Liver (tissue), 9 donors: ENCODE results near the gene CPS1. TPM values are rescaled to one million over a fixed set of nuclear protein-coding genes. Genes with fewer than 3 reads are reported as not detected.
A peak's percentile ranks its signal among the peaks of the same experiment; 100 is the strongest.

Source experiments
- DNase-seq: peaks from one replicate; pipeline ENCODE4 v3.0.0-alpha.2; 2017; ENCODE audit warnings: low spot score
- H3K27ac ChIP-seq, 2 donors: one replicate each; pipeline ENCODE4 v1.7.0; 2013; ENCODE audit warnings: inconsistent platforms in 2 of 2, low read length in 2 of 2, control low read depth in 1 of 2, low read depth in 1 of 2, mild to moderate bottlenecking in 1 of 2
- H3K27me3 ChIP-seq, 4 donors: one replicate each; pipeline versions ENCODE4 v1.6.1 to v1.7.0; 2013; ENCODE audit warnings: low read length in 3 of 4, inconsistent platforms in 1 of 4, mild to moderate bottlenecking in 1 of 4, moderate library complexity in 1 of 4; ENCODE audit not compliant: control insufficient read depth in 4 of 4, insufficient read depth in 4 of 4
- H3K36me3 ChIP-seq, 4 donors: one replicate each; pipeline versions ENCODE4 v1.6.1 to v1.7.0; 2013; ENCODE audit warnings: low read length in 3 of 4, mild to moderate bottlenecking in 3 of 4, low read depth in 1 of 4, moderate library complexity in 1 of 4; ENCODE audit not compliant: control insufficient read depth in 4 of 4, insufficient read depth in 3 of 4
- H3K4me1 ChIP-seq, 4 donors: one replicate each; pipeline versions ENCODE4 v1.6.1 to v1.7.0; 2013; ENCODE audit warnings: low read length in 3 of 4, mild to moderate bottlenecking in 3 of 4, moderate library complexity in 1 of 4; ENCODE audit not compliant: control insufficient read depth in 4 of 4, insufficient read depth in 4 of 4
- H3K4me3 ChIP-seq, 3 donors: one replicate each; pipeline versions ENCODE4 v1.6.1 to v1.7.0; 2013; ENCODE audit warnings: low read length in 3 of 3, control low read depth in 1 of 3, low read depth in 1 of 3, mild to moderate bottlenecking in 1 of 3
- H3K9ac ChIP-seq, 2 donors: one replicate each; pipeline ENCODE4 v1.7.0; 2013; ENCODE audit warnings: low read length in 2 of 2, mild to moderate bottlenecking in 2 of 2, moderate library complexity in 2 of 2, control low read depth in 1 of 2, low read depth in 1 of 2
- H3K9me3 ChIP-seq, 4 donors: one replicate each; pipeline versions ENCODE4 v1.6.1 to v1.7.0; 2013; ENCODE audit warnings: low read length in 3 of 4; ENCODE audit not compliant: control insufficient read depth in 4 of 4
- ATF3 ChIP-seq: IDR thresholded peaks from 2 replicates; pipeline ENCODE4 v1.6.1; 2016; ENCODE audit warnings: antibody characterized with exemption
- EGR1 ChIP-seq, 2 donors: IDR thresholded peaks; 2 replicates each; pipeline ENCODE4 v1.6.1; 2016 to 2018; ENCODE audit warnings: antibody characterized with exemption in 2 of 2, low read depth in 2 of 2
- FOXA1 ChIP-seq: IDR thresholded peaks from 2 replicates; pipeline ENCODE4 v1.6.1; 2016; ENCODE audit warnings: antibody characterized with exemption
- FOXA2 ChIP-seq: IDR thresholded peaks from 2 replicates; pipeline ENCODE4 v1.6.1; 2016; ENCODE audit warnings: antibody characterized with exemption
- GABPA ChIP-seq, 2 donors: IDR thresholded peaks in 1 of 2; conservative IDR thresholded peaks in 1 of 2; 2 replicates each; pipeline ENCODE4 v1.6.1; 2016; ENCODE audit warnings: antibody characterized with exemption in 2 of 2, mild to moderate bottlenecking in 1 of 2, moderate library complexity in 1 of 2
- HNF4A ChIP-seq, 2 donors: conservative IDR thresholded peaks; 2 replicates each; pipeline ENCODE4 v1.6.1; 2016; ENCODE audit warnings: antibody characterized with exemption in 2 of 2, mild to moderate bottlenecking in 2 of 2
- HNF4G ChIP-seq: IDR thresholded peaks from 2 replicates; pipeline ENCODE4 v1.6.1; 2016; ENCODE audit warnings: antibody characterized with exemption
- JUND ChIP-seq, 2 donors: IDR thresholded peaks; 2 replicates each; pipeline ENCODE4 v1.6.1; 2016; ENCODE audit warnings: antibody characterized with exemption in 2 of 2
- NR2F2 ChIP-seq: IDR thresholded peaks from 2 replicates; pipeline ENCODE4 v1.6.1; 2016; ENCODE audit warnings: antibody characterized with exemption
- RAD21 ChIP-seq, 2 donors: IDR thresholded peaks; 2 replicates each; pipeline ENCODE4 v1.6.1; 2016; ENCODE audit warnings: antibody characterized with exemption in 2 of 2, mild to moderate bottlenecking in 2 of 2
- REST ChIP-seq: IDR thresholded peaks from 2 replicates; pipeline ENCODE4 v1.6.1; 2016; ENCODE audit warnings: antibody characterized with exemption, mild to moderate bottlenecking
- RXRA ChIP-seq, 2 donors: IDR thresholded peaks; 2 replicates each; pipeline ENCODE4 v1.6.1; 2017 to 2018; ENCODE audit warnings: antibody characterized with exemption in 2 of 2, mild to moderate bottlenecking in 1 of 2
- SP1 ChIP-seq: IDR thresholded peaks from 2 replicates; pipeline ENCODE4 v1.6.1; 2018; ENCODE audit warnings: antibody characterized with exemption, mild to moderate bottlenecking
- TAF1 ChIP-seq: conservative IDR thresholded peaks from 2 replicates; pipeline ENCODE4 v1.6.1; 2016; ENCODE audit warnings: antibody characterized with exemption, mild to moderate bottlenecking
- YY1 ChIP-seq: IDR thresholded peaks from 2 replicates; pipeline ENCODE4 v1.6.1; 2016; ENCODE audit warnings: antibody characterized with exemption, mild to moderate bottlenecking
- ZBTB33 ChIP-seq: IDR thresholded peaks from 2 replicates; pipeline ENCODE4 v1.6.1; 2016; ENCODE audit warnings: antibody characterized with exemption
- WGBS: extraction: QIAGEN DNeasy Blood & Tissue Kit; methylation state at CpG from one replicate; pipeline ENCODE4 v1.1.7; 2013; 5-methylcytosine and 5-hydroxymethylcytosine counted together
- polyA plus RNA-seq, 2 donors: library from polyadenylated mRNA; stranded (reverse) in 1 of 2; unstranded in 1 of 2; fragments of 200-250 nt in 1 of 2; fragments of >200 nt in 1 of 2; fragmentation: Nextera tagmentation in 1 of 2; extraction: Ambion mirVana in 1 of 2; gene quantifications; one replicate each; pipeline versions ENCODE4 v1.2.1 to v1.2.3, GENCODE V29; 2013 to 2015
- total RNA-seq, 2 donors: library from RNA; depleted of rRNA; stranded (reverse); fragments of >200 nt; gene quantifications; one replicate each; pipeline ENCODE4 v1.2.3, GENCODE V29; 2014
- TF ChIP-seq, protein P1 (sequence below): fragments of 150-350 bp; IDR thresholded peaks from 2 replicates; pipeline ENCODE4 v1.5.1; 2017; ENCODE audit warnings: improper control_type of control experiment, low read depth, low read length; ENCODE audit not compliant: missing input control
- TF ChIP-seq, protein P2 (sequence below): IDR thresholded peaks from 2 replicates; pipeline ENCODE4 v1.6.1; 2016; ENCODE audit warnings: antibody characterized with exemption
- donor health status: healthy.
- donor health status: healthy.
- donor health status: healthy.
- donor health status: healthy.
- donor health status: healthy.

Gene CPS1
- total and polyA plus RNA-seq, 4 donors, result 469 to 930 (median 575) TPM

DNA sequence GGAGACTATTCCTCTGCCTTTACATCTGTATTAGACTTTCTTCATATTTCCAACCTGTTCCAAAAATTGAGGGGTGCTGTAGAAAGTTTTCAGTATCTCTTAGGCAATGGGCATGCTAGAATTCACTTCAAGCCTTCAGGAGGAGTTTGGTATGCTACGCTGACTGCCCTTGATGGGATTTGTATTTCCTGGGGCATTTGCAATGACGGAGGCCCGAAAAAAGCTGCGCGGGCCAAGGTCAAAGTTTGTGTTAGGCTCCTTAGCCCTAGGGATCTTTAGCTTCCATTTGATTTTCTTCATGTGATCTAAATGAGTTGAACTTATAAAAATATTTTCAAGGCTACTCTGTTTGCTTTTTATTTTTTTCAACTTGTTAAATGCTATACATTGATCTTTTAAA, 5.1 kb downstream of the CPS1 start:
- no peaks in the 10 kb centered on the region for H3K9me3 ChIP-seq
- H3K27ac ChIP-seq, result peak overlapping the region; percentile 65 to 67
- H3K4me1 ChIP-seq, result peaks cover 5 to 28% (median 13%) of the 10 kb centered on the region in 4 donors
- H3K9ac ChIP-seq, result peak overlapping the region in 1 of 2 donors; percentile 92
- TF ChIP-seq GABPA (IDR thresholded peaks at IDR 0.05 in 1 of 2, conservative IDR thresholded peaks at IDR 0.05 in 1 of 2) (no peak), RXRA (IDR thresholded peaks at IDR 0.05) (peak in 1 of 2 donors; percentile 38), RAD21 (IDR thresholded peaks at IDR 0.05) (no peak), ZBTB33 (no peak), JUND (IDR thresholded peaks at IDR 0.05) (peak in 1 of 2 donors; percentile 27), SP1 (no peak), NR2F2 (no peak), HNF4A (conservative IDR thresholded peaks at IDR 0.05) (peak; percentile 44 to 52), EGR1 (IDR thresholded peaks at IDR 0.05; ENCODE audit: low read depth in 2 of 2) (no peak), HNF4G (no peak), REST (no peak), YY1 (peak; percentile 50), TAF1 (peak; percentile 64), FOXA1 (no peak), ATF3 (no peak), FOXA2 (no peak)
- TF ChIP-seq, protein P1, sequence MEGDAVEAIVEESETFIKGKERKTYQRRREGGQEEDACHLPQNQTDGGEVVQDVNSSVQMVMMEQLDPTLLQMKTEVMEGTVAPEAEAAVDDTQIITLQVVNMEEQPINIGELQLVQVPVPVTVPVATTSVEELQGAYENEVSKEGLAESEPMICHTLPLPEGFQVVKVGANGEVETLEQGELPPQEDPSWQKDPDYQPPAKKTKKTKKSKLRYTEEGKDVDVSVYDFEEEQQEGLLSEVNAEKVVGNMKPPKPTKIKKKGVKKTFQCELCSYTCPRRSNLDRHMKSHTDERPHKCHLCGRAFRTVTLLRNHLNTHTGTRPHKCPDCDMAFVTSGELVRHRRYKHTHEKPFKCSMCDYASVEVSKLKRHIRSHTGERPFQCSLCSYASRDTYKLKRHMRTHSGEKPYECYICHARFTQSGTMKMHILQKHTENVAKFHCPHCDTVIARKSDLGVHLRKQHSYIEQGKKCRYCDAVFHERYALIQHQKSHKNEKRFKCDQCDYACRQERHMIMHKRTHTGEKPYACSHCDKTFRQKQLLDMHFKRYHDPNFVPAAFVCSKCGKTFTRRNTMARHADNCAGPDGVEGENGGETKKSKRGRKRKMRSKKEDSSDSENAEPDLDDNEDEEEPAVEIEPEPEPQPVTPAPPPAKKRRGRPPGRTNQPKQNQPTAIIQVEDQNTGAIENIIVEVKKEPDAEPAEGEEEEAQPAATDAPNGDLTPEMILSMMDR, result no peak
- TF ChIP-seq, protein P2, sequence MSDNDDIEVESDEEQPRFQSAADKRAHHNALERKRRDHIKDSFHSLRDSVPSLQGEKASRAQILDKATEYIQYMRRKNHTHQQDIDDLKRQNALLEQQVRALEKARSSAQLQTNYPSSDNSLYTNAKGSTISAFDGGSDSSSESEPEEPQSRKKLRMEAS, result no peak
- peak overlapping the region; percentile 28 to 89 (median 50) for H3K4me3 ChIP-seq
- H3K36me3 ChIP-seq, result peaks cover 0 to 16% (median 3%) of the 10 kb centered on the region in 4 donors
- no peaks in the 10 kb centered on the region for H3K27me3 ChIP-seq
- WGBS, result 41% methylated on average over 5 of the region's 5 CpGs
- DNase-seq, result no peak
